H9 (cell line): Measurements from ENCODE around the gene MRPS21. TPM values are rescaled to one million over a fixed set of nuclear protein-coding genes. Genes with fewer than 3 reads are reported as not detected.

Experiments
- DNase-seq: peaks from one replicate; pipeline ENCODE4 v3.0.0-alpha.2; 2017
- H2AFZ ChIP-seq: one replicate; pipeline ENCODE4 v1.6.1; 2013; ENCODE audit warnings: mild to moderate bottlenecking, low read length, control low read depth, moderate library complexity
- H2AK5ac ChIP-seq: 2 replicates; pipeline ENCODE4 v1.6.1; 2013; ENCODE audit warnings: low read length, control low read depth, mixed read lengths; ENCODE audit not compliant: insufficient read length
- H2BK120ac ChIP-seq: one replicate; pipeline ENCODE4 v1.6.1; 2013; ENCODE audit warnings: low read depth, mild to moderate bottlenecking, low read length, control low read depth, inconsistent platforms; ENCODE audit not compliant: poor library complexity, severe bottlenecking
- H2BK12ac ChIP-seq: 2 replicates; pipeline ENCODE4 v1.6.1; 2013; ENCODE audit warnings: low read length, control low read depth, mixed read lengths, low read depth; ENCODE audit not compliant: insufficient read length
- H2BK15ac ChIP-seq: 2 replicates; pipeline ENCODE4 v1.6.1; 2013; ENCODE audit warnings: low read depth, low read length, control low read depth
- H2BK20ac ChIP-seq: one replicate; pipeline ENCODE4 v1.6.1; 2013; ENCODE audit warnings: low read depth, mild to moderate bottlenecking, low read length, control low read depth, inconsistent platforms; ENCODE audit not compliant: poor library complexity, severe bottlenecking
- H2BK5ac ChIP-seq: 2 replicates; pipeline ENCODE4 v1.6.1; 2013; ENCODE audit warnings: low read length, control low read depth, mixed read lengths; ENCODE audit not compliant: insufficient read length
- H3K14ac ChIP-seq: 2 replicates; pipeline ENCODE4 v1.6.1; 2013; ENCODE audit warnings: low read length, control low read depth; ENCODE audit not compliant: insufficient read depth
- H3K18ac ChIP-seq: 2 replicates; pipeline ENCODE4 v1.6.1; 2013; ENCODE audit warnings: low read depth, mild to moderate bottlenecking, mixed read lengths, low read length, control low read depth; ENCODE audit not compliant: insufficient read length
- H3K23ac ChIP-seq: 2 replicates; pipeline ENCODE4 v1.6.1; 2013; ENCODE audit warnings: low read length, control low read depth, mixed read lengths, low read depth; ENCODE audit not compliant: insufficient read length
- H3K23me2 ChIP-seq: 2 replicates; pipeline ENCODE4 v1.6.1; 2013; ENCODE audit warnings: low read depth, mild to moderate bottlenecking, mixed read lengths, low read length, control low read depth; ENCODE audit not compliant: insufficient read length, poor library complexity, severe bottlenecking
- H3K27ac ChIP-seq: 2 replicates; pipeline ENCODE4 v1.5.1; 2013; ENCODE audit warnings: low read length, control low read depth, mixed read lengths, low read depth; ENCODE audit not compliant: insufficient read length
- H3K27me3 ChIP-seq: 2 replicates; pipeline ENCODE4 v1.6.1; 2013; ENCODE audit warnings: low read length, control low read depth, inconsistent platforms; ENCODE audit not compliant: insufficient read depth
- H3K4ac ChIP-seq: 2 replicates; pipeline ENCODE4 v1.6.1; 2013; ENCODE audit warnings: low read depth, mild to moderate bottlenecking, control low read depth, inconsistent platforms, low read length, moderate library complexity
- H3K4me1 ChIP-seq: 2 replicates; pipeline ENCODE4 v1.6.1; 2013; ENCODE audit warnings: low read length, control low read depth, inconsistent platforms; ENCODE audit not compliant: insufficient read depth
- H3K4me2 ChIP-seq: 2 replicates; pipeline ENCODE4 v1.6.1; 2013; ENCODE audit warnings: low read length, control low read depth, mixed read lengths; ENCODE audit not compliant: insufficient read length, insufficient read depth
- H3K56ac ChIP-seq: 2 replicates; pipeline ENCODE4 v1.6.1; 2013; ENCODE audit warnings: low read depth, mild to moderate bottlenecking, mixed read lengths, low read length, control low read depth; ENCODE audit not compliant: insufficient read length
- H3K79me1 ChIP-seq: 2 replicates; pipeline ENCODE4 v1.6.1; 2013; ENCODE audit warnings: low read depth, mild to moderate bottlenecking, moderate library complexity, low read length, control low read depth, inconsistent platforms; ENCODE audit not compliant: insufficient read depth, poor library complexity, severe bottlenecking
- H3K79me2 ChIP-seq: 2 replicates; pipeline ENCODE4 v1.6.1; 2013; ENCODE audit warnings: low read length, control low read depth, inconsistent platforms; ENCODE audit not compliant: insufficient read depth
- H3K9ac ChIP-seq: 2 replicates; pipeline ENCODE4 v1.6.1; 2013; ENCODE audit warnings: low read length, control low read depth, mixed read lengths; ENCODE audit not compliant: insufficient read length; ENCODE audit errors: extremely low read depth
- H3K9me3 ChIP-seq: one replicate; pipeline ENCODE4 v1.6.1; 2013; ENCODE audit warnings: low read depth, low read length, inconsistent platforms; ENCODE audit not compliant: control insufficient read depth
- H3T11ph ChIP-seq: one replicate; pipeline ENCODE4 v1.6.1; 2013; ENCODE audit warnings: mild to moderate bottlenecking, low read length, control low read depth, inconsistent platforms
- H4K20me1 ChIP-seq: one replicate; pipeline ENCODE4 v1.6.1; 2013; ENCODE audit not compliant: control insufficient read depth, insufficient read length, insufficient read depth
- H4K5ac ChIP-seq: 2 replicates; pipeline ENCODE4 v1.6.1; 2013; ENCODE audit warnings: low read depth, mild to moderate bottlenecking, mixed read lengths, low read length, control low read depth; ENCODE audit not compliant: insufficient read length
- H4K8ac ChIP-seq: replicated peaks from 2 replicates; pipeline ENCODE4 v1.6.1; 2013; ENCODE audit warnings: low read length, control low read depth, mixed read lengths, low read depth; ENCODE audit not compliant: insufficient read length
- H4K91ac ChIP-seq: 2 replicates; pipeline ENCODE4 v1.6.1; 2013; ENCODE audit warnings: low read depth, mild to moderate bottlenecking, moderate library complexity, mixed read lengths, low read length, control low read depth; ENCODE audit not compliant: insufficient read length
- H3K27ac Mint-ChIP-seq, 3 experiments: 2 replicates in 2 of 3; 3 replicates in 1 of 3; pipeline ENCODE4 v1.8.0; 2020 to 2021; ENCODE audit warnings: mixed read lengths in 3 of 3, mild to moderate bottlenecking in 1 of 3, moderate library complexity in 1 of 3
- H3K27me3 Mint-ChIP-seq: 2 replicates; pipeline ENCODE4 v1.8.0; 2021; ENCODE audit warnings: low read depth, mild to moderate bottlenecking, moderate library complexity, mixed read lengths
- H3K36me3 Mint-ChIP-seq, 3 experiments: 2 replicates in 2 of 3; 3 replicates in 1 of 3; pipeline ENCODE4 v1.8.0; 2020 to 2021; ENCODE audit warnings: low read depth in 3 of 3, mixed read lengths in 3 of 3; ENCODE audit not compliant: insufficient read depth in 1 of 3
- H3K4me1 Mint-ChIP-seq, 2 experiments: 2 replicates each; pipeline ENCODE4 v1.8.0; 2020; ENCODE audit warnings: mixed read lengths in 2 of 2
- H3K4me3 Mint-ChIP-seq, 2 experiments: 2 replicates in 1 of 2; 3 replicates in 1 of 2; pipeline ENCODE4 v1.8.0; 2020 to 2021; ENCODE audit warnings: mild to moderate bottlenecking in 2 of 2, mixed read lengths in 2 of 2, moderate library complexity in 1 of 2
- H3K9me3 Mint-ChIP-seq, 2 experiments: 2 replicates in 1 of 2; 3 replicates in 1 of 2; pipeline ENCODE4 v1.8.0; 2020; ENCODE audit warnings: mild to moderate bottlenecking in 2 of 2, mixed read lengths in 2 of 2, moderate library complexity in 1 of 2
- CTCF ChIP-seq: fragments of 200-600 bp; sonication (generic); conservative IDR thresholded peaks from 3 replicates; pipeline ENCODE4 v1.8.0; 2021; ENCODE audit warnings: antibody characterized with exemption, mild to moderate bottlenecking
- WGBS: extraction: QIAGEN DNeasy Blood & Tissue Kit; methylation state at CpG from one replicate; pipeline ENCODE4 v1.1.7; 2013; ENCODE audit warnings: missing lambda C conversion rate, low lambda C conversion rate, mixed read lengths; ENCODE audit not compliant: insufficient read length; ENCODE audit errors: extremely low coverage; 5-methylcytosine and 5-hydroxymethylcytosine counted together
- total RNA-seq: library from RNA; stranded (reverse); gene quantifications from 2 replicates; pipeline ENCODE4 v1.2.1, GENCODE V29; 2021

The MRPS21 gene
- total RNA-seq, 1 experiment from 2014 or later, result 113 TPM

GRCh38 chr1:150259758-150260669, 33.6 kb upstream of the MRPS21 start:
- Mint-ChIP-seq H3K27ac (peak overlapping the region; percentile 99 to 100 (median 99)), H3K9me3 (no peaks in the 10 kb centered on the region; a peak in 1 of 5 replicates), H3K4me1 (peaks cover 48 to 55% of the 10 kb centered on the region in 2 experiments), H3K4me3 (peak overlapping the region; percentile 80 to 93), H3K36me3 (peaks cover 18 to 43% (median 38%) of the 10 kb centered on the region in 3 experiments), H3K27me3 (no peaks in the 10 kb centered on the region)
- Histone ChIP-seq H4K5ac (no peak overlapping the region), H3K4ac (no peak overlapping the region), H3K14ac (no peak overlapping the region), H2BK20ac (no peak overlapping the region), H2AK5ac (no peak overlapping the region), H3K56ac (no peak overlapping the region), H2BK120ac (no peak overlapping the region), H3K79me1 (no peaks in the 10 kb centered on the region), H4K91ac (no peak overlapping the region), H2BK15ac (no peak overlapping the region), H3K27ac (peak overlapping the region; percentile 31), H3K23me2 (peaks cover 41% of the 10 kb centered on the region), H3K9ac (peak overlapping the region; percentile 44), H3K79me2 (no peaks in the 10 kb centered on the region; the same call in 1 of the 2 replicates), H3K9me3 (no peaks in the 10 kb centered on the region), H2AFZ (no peak overlapping the region), H3K18ac (no peak overlapping the region), H3K27me3 (no peaks in the 10 kb centered on the region), H2BK5ac (no peak overlapping the region), H3K23ac (no peak overlapping the region), H4K20me1 (no peaks in the 10 kb centered on the region), H3T11ph (no peak overlapping the region), H2BK12ac (no peak overlapping the region), H4K8ac (no peak overlapping the region), H3K4me2 (peak overlapping the region; percentile 79), H3K4me1 (peaks cover 8% of the 10 kb centered on the region; the same call in 1 of the 2 replicates)
- no peak for TF ChIP-seq CTCF
- no CpG with 5 or more reads among the region's 11 CpGs for WGBS
- peak; percentile 91 for DNase-seq
